T-cell (primary cell): ENCODE data around the gene MFSD2B. TPM values are rescaled to one million over a fixed set of nuclear protein-coding genes. Genes with fewer than 3 reads are reported as not detected.
"Not testable (repeated sequence)": the region's sequence is repeated elsewhere in the genome, so short reads cannot be mapped to it uniquely, and the experiment has no call there.

Experiments used
- ATAC-seq, 4 experiments: fragments of 200-7000 bp in 3 of 4; fragments of 150-1000 bp in 1 of 4; cut with Tn5 transposase; replicated peaks in 1 of 4; 1 replicate in 3 of 4; 2 replicates in 1 of 4; pipeline ENCODE4 v1.10.0; 2021; ENCODE audit warnings: moderate library complexity in 3 of 4, mild to moderate bottlenecking in 2 of 4, moderate number of reproducible peaks in 1 of 4
- CTCF ChIA-PET, 2 donors: fragments of 300-600 bp; sonication (Branson Sonifier 250); formaldehyde crosslinking; loops; one replicate each; lab custom pipeline; 2022; ENCODE audit warnings: antibody characterized with exemption in 2 of 2; lab: Charles Lee
- POLR2A ChIA-PET, 2 donors: fragments of 300-600 bp; sonication (Branson Sonifier 250); formaldehyde crosslinking; loops; one replicate each; lab custom pipeline; 2022; ENCODE audit warnings: antibody characterized with exemption in 2 of 2; lab: Charles Lee
- DNase-seq, 35 experiments: peaks; one replicate each; pipeline versions ENCODE4 v3.0.0 to v3.0.0-alpha.2; 2013 to 2023
- H3K27ac ChIP-seq: one replicate; pipeline ENCODE4 v1.5.1; 2013; ENCODE audit warnings: low read length
- H3K27me3 ChIP-seq, 2 experiments: replicated peaks in 1 of 2; 1 replicate in 1 of 2; 2 replicates in 1 of 2; pipeline versions ENCODE4 v1.6.1 to v1.7.0; 2013; ENCODE audit warnings: low read length in 1 of 2, mixed read lengths in 1 of 2; ENCODE audit not compliant: control insufficient read depth in 2 of 2, insufficient read depth in 2 of 2; ENCODE audit errors: extremely low read depth in 1 of 2
- H3K36me3 ChIP-seq, 2 donors: 1 replicate in 1 of 2; 2 replicates in 1 of 2; pipeline versions ENCODE4 v1.6.1 to v1.7.0; 2013; ENCODE audit warnings: low read length in 1 of 2; ENCODE audit not compliant: control insufficient read depth in 2 of 2, insufficient read depth in 1 of 2; ENCODE audit errors: extremely low read depth in 1 of 2
- H3K4me1 ChIP-seq, 2 experiments: 1 replicate in 1 of 2; 2 replicates in 1 of 2; pipeline versions ENCODE4 v1.6.1 to v1.7.0; 2013; ENCODE audit warnings: low read length in 2 of 2, mixed read lengths in 1 of 2; ENCODE audit not compliant: insufficient read depth in 2 of 2, control insufficient read depth in 1 of 2; ENCODE audit errors: extremely low read depth in 1 of 2
- H3K4me3 ChIP-seq, 2 donors: 1 replicate in 1 of 2; 2 replicates in 1 of 2; pipeline versions ENCODE4 v1.5.1 to v1.7.0; 2013; ENCODE audit warnings: mild to moderate bottlenecking in 2 of 2, low read length in 1 of 2, moderate library complexity in 1 of 2; ENCODE audit not compliant: control insufficient read depth in 1 of 2; ENCODE audit errors: extremely low read depth in 1 of 2
- H3K9me3 ChIP-seq: 2 replicates; pipeline ENCODE4 v1.7.0; 2013
- H3K27ac Mint-ChIP-seq, 2 donors: one replicate each; pipeline ENCODE4 v1.8.0; 2020 to 2021; ENCODE audit warnings: mild to moderate bottlenecking in 2 of 2, mixed read lengths in 2 of 2
- H3K27me3 Mint-ChIP-seq, 2 donors: one replicate each; pipeline ENCODE4 v1.8.0; 2021 to 2022; ENCODE audit warnings: mixed read lengths in 2 of 2
- H3K36me3 Mint-ChIP-seq: one replicate; pipeline ENCODE4 v1.8.0; 2021; ENCODE audit warnings: mixed read lengths
- H3K4me1 Mint-ChIP-seq, 3 donors: one replicate each; pipeline ENCODE4 v1.8.0; 2020 to 2022; ENCODE audit warnings: mixed read lengths in 3 of 3, mild to moderate bottlenecking in 1 of 3
- H3K4me3 Mint-ChIP-seq, 3 donors: one replicate each; pipeline ENCODE4 v1.8.0; 2020 to 2022; ENCODE audit warnings: mild to moderate bottlenecking in 3 of 3, mixed read lengths in 3 of 3, moderate library complexity in 3 of 3
- H3K9me3 Mint-ChIP-seq, 3 donors: one replicate each; pipeline ENCODE4 v1.8.0; 2020 to 2022; ENCODE audit warnings: mixed read lengths in 3 of 3
- WGBS: methylation state at CpG from one replicate; pipeline ENCODE4 v1.1.5; 2013; ENCODE audit warnings: missing lambda C conversion rate; ENCODE audit not compliant: insufficient coverage; 5-methylcytosine and 5-hydroxymethylcytosine counted together
- total RNA-seq, 35 experiments: library from RNA in 6 of 35; stranded (reverse) in 6 of 35; fragments of 120-200 nt in 1 of 35; gene quantifications; one replicate each; pipeline versions ENCODE4 v1.2.1 to v1.2.4 and lab custom pipeline; 2013 to 2026

Gene MFSD2B
- total RNA-seq, 5 donors from 2014 or later (not counting 1 experiment from before 2014, with no cell fraction given) = 0.19 to 0.29 (median 0.21) TPM; not detected in 2

DNA sequence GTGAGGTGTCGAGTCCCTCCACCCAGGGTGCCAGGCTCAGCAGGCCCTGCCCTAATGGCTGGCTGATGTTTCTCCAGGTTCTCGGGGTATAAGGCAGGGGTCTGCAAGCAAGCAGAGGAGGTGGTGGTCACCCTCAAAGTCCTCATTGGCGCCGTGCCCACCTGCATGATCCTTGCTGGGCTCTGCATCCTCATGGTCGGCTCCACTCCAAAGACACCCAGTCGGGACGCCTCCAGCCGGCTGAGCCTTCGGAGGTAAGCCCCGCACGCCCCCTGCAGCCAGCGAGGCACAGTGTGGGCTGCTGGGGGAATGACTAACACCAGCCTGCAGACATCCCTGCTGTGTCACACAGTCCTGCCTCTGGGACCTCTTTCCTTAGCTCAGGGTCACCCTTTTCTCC lies 14.1 kb downstream of the MFSD2B start:
- no peaks in the 10 kb centered on the region for H3K4me1 ChIP-seq
- Mint-ChIP-seq H3K36me3 (peaks cover 36% of the 10 kb centered on the region), H3K4me1 (no peaks in the 10 kb centered on the region), H3K27me3 (no peaks in the 10 kb centered on the region), H3K9me3 (no peaks in the 10 kb centered on the region), H3K4me3 (no peak overlapping the region), H3K27ac (no peak overlapping the region)
- peaks cover 0 to 2% of the 10 kb centered on the region in 2 experiments for H3K27me3 ChIP-seq
- no peak for DNase-seq
- H3K4me3 ChIP-seq = no peak overlapping the region
- ChIA-PET CTCF (interaction anchor here in 1 of 2 donors (0.5 kb wide), 1 partner anchor 64 kb away, joined by 4 read pairs; no protein-coding TSS in a partner anchor), POLR2A (no interaction called here)
- no peak overlapping the region for H3K27ac ChIP-seq
- no peaks in the 10 kb centered on the region for H3K9me3 ChIP-seq
- ATAC-seq = no peak
- 96% methylated on average over 7 of the region's 12 CpGs for WGBS
- H3K36me3 ChIP-seq = peaks cover 6 to 21% of the 10 kb centered on the region in 2 donors

DNA sequence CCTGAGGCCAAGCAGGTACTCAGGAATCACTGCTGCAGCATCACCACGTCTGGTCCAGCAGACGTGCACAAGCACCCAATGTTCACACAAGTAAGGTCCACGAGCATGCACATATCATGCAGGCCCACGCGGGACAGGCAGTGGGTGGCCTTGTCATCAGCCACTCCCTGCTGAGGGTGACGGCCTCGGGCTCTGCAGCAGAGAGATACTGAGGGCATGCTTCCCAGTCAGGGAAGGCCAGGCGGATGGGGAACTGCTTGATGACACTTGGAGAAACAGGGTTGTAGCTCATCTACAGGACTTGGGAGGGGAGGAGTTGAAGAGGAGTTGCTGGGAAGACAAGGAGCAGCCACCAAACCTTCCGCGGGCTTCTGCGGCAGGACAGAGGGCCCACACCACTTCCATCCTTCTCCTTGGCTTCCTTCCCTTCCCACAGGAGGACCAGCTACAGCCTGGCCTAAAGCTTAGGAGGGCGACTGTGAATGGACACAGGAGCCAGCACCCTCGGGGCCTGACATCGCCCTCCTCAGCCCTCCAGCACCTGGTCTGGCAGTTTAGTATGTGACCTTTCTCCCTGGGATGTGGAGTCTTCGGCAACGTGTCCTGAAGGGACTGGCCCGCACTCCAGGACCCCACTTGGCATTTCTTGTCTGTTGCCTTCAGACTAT lies 15.2 kb downstream of the MFSD2B start:
- Histone ChIP-seq H3K27ac (no peak overlapping the region), H3K4me3 (no peak overlapping the region), H3K36me3 (peaks cover 12 to 32% of the 10 kb centered on the region in 2 donors), H3K4me1 (no peaks in the 10 kb centered on the region), H3K9me3 (no peaks in the 10 kb centered on the region), H3K27me3 (peaks cover 0 to 2% of the 10 kb centered on the region in 2 experiments)
- DNase-seq (no peak), ATAC-seq (no peak)
- Mint-ChIP-seq H3K9me3 (no peaks in the 10 kb centered on the region), H3K27me3 (no peaks in the 10 kb centered on the region), H3K4me3 (no peak overlapping the region), H3K27ac (no peak overlapping the region), H3K36me3 (peaks cover 47% of the 10 kb centered on the region), H3K4me1 (no peaks in the 10 kb centered on the region)
- POLR2A ChIA-PET = no interaction called here
- WGBS = 98% methylated on average over 15 of the region's 17 CpGs
- CTCF ChIA-PET = no interaction called here

DNA sequence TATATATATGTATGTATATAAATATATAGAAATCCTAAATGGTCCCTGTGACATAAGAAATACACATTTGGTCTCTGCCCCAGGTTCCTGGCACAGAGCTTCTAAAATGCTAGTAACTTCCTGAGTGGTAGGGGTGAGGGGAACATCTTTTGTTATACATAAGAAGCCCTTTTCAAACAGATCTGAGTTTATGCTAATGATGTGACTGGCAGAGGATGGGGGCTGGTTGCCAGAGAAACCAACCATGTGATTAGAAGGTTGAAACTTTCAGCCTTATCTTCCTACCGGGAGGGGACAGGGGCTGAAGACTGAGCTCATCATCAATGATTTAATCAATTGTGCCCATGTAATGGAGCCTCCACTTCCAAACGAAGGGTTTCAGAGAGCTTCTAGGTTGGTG lies 16.3 kb downstream of the MFSD2B start:
- no peak overlapping the region for H3K4me3 Mint-ChIP-seq
- H3K9me3 Mint-ChIP-seq = no peaks in the 10 kb centered on the region
- Histone ChIP-seq H3K9me3 (no peaks in the 10 kb centered on the region), H3K36me3 (peaks cover 14 to 43% of the 10 kb centered on the region in 2 donors), H3K27me3 (peaks cover 0 to 2% of the 10 kb centered on the region in 2 experiments), H3K27ac (no peak overlapping the region), H3K4me1 (no peaks in the 10 kb centered on the region), H3K4me3 (no peak overlapping the region)
- 20% methylated on average over 1 of the region's 2 CpGs for WGBS
- H3K27me3 Mint-ChIP-seq = no peaks in the 10 kb centered on the region
- ATAC-seq = no peak
- peaks cover 55% of the 10 kb centered on the region for H3K36me3 Mint-ChIP-seq
- ChIA-PET CTCF (interaction anchor here in 1 of 2 donors (0.5 kb wide), 2 partner anchors 9 to 17 kb away, joined by 3 read pairs; no protein-coding TSS in a partner anchor), POLR2A (no interaction called here)
- H3K27ac Mint-ChIP-seq = no peak overlapping the region
- no peak for DNase-seq
- H3K4me1 Mint-ChIP-seq = no peaks in the 10 kb centered on the region

DNA sequence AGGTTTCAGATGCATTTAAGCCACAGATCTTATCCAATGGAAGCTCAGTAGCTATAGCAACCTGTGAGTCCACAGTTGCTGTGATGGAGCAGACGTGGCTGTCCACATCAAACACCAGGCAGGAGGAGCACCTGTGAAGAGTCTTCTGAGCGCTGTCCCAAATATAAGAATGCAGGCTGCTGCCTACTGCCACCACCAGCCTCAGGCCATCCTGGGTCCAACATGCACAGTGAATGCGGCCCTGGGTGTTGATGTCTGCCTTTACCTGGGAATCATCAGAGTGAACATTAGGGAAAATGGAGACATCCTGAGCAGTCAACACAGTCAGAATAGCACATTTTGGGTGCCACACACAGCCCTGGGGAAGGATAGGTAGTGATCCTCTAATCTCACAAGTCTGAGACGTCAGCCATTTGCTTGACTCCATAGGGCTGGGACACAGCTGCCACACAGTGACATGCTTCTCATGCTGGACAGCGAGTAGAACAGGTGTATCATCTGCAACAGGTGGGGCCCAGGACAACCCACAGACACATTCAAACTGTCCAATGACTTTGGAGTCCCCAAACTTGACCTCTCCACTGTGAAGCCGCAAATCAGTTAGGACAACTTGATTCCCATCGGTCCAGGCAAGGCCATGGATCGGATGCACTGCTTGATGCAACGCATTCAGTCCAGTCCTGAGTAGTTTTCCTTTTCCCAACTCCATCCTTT lies 29.1 kb downstream of the MFSD2B start:
- 96% methylated on average over 4 of the region's 9 CpGs for WGBS
- ATAC-seq (no peak), DNase-seq (no peak)
- Mint-ChIP-seq H3K27ac (no peak overlapping the region), H3K36me3 (peaks cover 31% of the 10 kb centered on the region), H3K4me3 (no peak overlapping the region), H3K27me3 (no peaks in the 10 kb centered on the region), H3K9me3 (no peaks in the 10 kb centered on the region), H3K4me1 (peaks cover 12 to 37% (median 30%) of the 10 kb centered on the region in 3 donors)
- no peak overlapping the region for H3K27ac ChIP-seq
- H3K9me3 ChIP-seq = no peaks in the 10 kb centered on the region
- POLR2A ChIA-PET = interaction anchor here in 1 of 2 donors (0.7 kb wide), 1 partner anchor 54 kb away, joined by 5 read pairs; no protein-coding TSS in a partner anchor
- no peak overlapping the region for H3K4me3 ChIP-seq
- no peaks in the 10 kb centered on the region for H3K27me3 ChIP-seq
- CTCF ChIA-PET = no interaction called here
- peaks cover 13 to 28% of the 10 kb centered on the region in 2 donors for H3K36me3 ChIP-seq
- H3K4me1 ChIP-seq = peaks cover 0 to 4% of the 10 kb centered on the region in 2 experiments

DNA sequence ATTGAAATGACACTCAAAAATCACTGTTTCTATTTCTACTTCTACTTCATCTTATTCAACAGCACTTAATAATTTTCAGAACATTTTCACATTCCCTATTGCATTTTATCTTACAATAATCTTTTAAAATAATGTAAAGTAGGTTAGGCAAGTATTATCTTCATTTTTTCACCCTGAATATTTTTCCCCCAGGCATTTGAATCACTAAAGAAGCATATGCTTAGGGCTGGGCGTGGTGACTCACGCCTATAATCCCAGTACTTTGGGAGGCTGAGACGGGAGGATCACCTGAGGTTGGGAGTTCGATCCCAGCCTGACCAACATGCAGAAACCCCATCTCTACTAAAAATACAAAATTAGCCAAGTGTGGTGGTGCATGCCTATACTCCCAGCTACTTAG lies 30.6 kb downstream of the MFSD2B start:
- no peak for ATAC-seq
- no peak for DNase-seq
- Mint-ChIP-seq H3K36me3 (peaks cover 28% of the 10 kb centered on the region), H3K4me1 (peaks cover 15 to 40% (median 31%) of the 10 kb centered on the region in 3 donors), H3K4me3 (no peak overlapping the region), H3K27me3 (no peaks in the 10 kb centered on the region), H3K9me3 (no peaks in the 10 kb centered on the region), H3K27ac (no peak overlapping the region)
- H3K27ac ChIP-seq = no peak overlapping the region
- peaks cover 13 to 28% of the 10 kb centered on the region in 2 donors for H3K36me3 ChIP-seq
- no peaks in the 10 kb centered on the region for H3K9me3 ChIP-seq
- no peaks in the 10 kb centered on the region for H3K27me3 ChIP-seq
- POLR2A ChIA-PET = no interaction called here
- peaks cover 0 to 3% of the 10 kb centered on the region in 2 experiments for H3K4me1 ChIP-seq
- CTCF ChIA-PET = interaction anchor here in 1 of 2 donors (0.6 kb wide), 1 partner anchor 789 kb away, joined by 3 read pairs; no protein-coding TSS in a partner anchor
- no CpG with 5 or more reads among the region's 4 CpGs for WGBS
- H3K4me3 ChIP-seq = no peak overlapping the region

DNA sequence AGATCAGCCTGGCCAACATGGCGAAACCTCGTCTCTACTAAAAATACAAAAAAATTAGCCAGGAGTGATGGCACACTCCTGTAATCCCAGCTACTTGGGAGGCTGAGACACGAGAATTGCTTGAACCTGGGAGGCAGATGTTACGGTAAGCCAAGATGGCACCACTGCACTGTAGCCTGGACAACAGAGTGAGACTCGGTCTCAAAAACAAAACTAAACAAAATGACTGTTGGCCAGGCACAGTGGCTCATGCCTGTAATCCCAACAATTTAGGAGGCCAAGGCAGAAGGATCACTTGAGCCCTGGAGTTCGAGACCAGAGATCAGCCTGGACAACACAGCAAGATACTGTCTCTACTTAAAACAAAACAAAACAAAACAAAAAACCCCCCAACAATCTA lies 33.2 kb downstream of the MFSD2B start:
- H3K9me3 ChIP-seq, H3K27ac Mint-ChIP-seq, H3K4me1 ChIP-seq, ATAC-seq, H3K27ac ChIP-seq, H3K27me3 Mint-ChIP-seq, H3K9me3 Mint-ChIP-seq, H3K4me3 Mint-ChIP-seq, POLR2A ChIA-PET, DNase-seq, H3K4me3 ChIP-seq, H3K27me3 ChIP-seq: not testable (repeated sequence)
- CTCF ChIA-PET = interaction anchor here (0.7 kb wide), 2 partner anchors 17 to 778 kb away, joined by 3 read pairs; no protein-coding TSS in a partner anchor
- Mint-ChIP-seq H3K36me3 (peaks cover 13% of the 10 kb centered on the region), H3K4me1 (peaks cover 24 to 41% (median 32%) of the 10 kb centered on the region in 3 donors)
- H3K36me3 ChIP-seq = peaks cover 7 to 11% of the 10 kb centered on the region in 2 donors
- WGBS = 92% methylated on average over 4 of the region's 6 CpGs
